Peyer's patch (tissue), 4 donors: ENCODE data around the gene MPV17.

Experiments
- POLR2A ChIP-seq, 2 donors: fragments of 450-650 bp; IDR thresholded peaks; one replicate each; pipeline ENCODE4 v1.5.1; 2017; ENCODE audit warnings: antibody characterized with exemption in 2 of 2, mild to moderate bottlenecking in 2 of 2, moderate library complexity in 2 of 2
- TF ChIP-seq, protein P1 (sequence below), 6 experiments: fragments of 450-650 bp in 4 of 6; fragments of 200-600 bp in 2 of 6; sonication (generic) in 1 of 6; IDR thresholded peaks; one replicate each; pipeline ENCODE4 v1.5.1; 2017 to 2019; ENCODE audit warnings: antibody characterized with exemption in 6 of 6, mild to moderate bottlenecking in 3 of 6, moderate library complexity in 1 of 6

DNA sequence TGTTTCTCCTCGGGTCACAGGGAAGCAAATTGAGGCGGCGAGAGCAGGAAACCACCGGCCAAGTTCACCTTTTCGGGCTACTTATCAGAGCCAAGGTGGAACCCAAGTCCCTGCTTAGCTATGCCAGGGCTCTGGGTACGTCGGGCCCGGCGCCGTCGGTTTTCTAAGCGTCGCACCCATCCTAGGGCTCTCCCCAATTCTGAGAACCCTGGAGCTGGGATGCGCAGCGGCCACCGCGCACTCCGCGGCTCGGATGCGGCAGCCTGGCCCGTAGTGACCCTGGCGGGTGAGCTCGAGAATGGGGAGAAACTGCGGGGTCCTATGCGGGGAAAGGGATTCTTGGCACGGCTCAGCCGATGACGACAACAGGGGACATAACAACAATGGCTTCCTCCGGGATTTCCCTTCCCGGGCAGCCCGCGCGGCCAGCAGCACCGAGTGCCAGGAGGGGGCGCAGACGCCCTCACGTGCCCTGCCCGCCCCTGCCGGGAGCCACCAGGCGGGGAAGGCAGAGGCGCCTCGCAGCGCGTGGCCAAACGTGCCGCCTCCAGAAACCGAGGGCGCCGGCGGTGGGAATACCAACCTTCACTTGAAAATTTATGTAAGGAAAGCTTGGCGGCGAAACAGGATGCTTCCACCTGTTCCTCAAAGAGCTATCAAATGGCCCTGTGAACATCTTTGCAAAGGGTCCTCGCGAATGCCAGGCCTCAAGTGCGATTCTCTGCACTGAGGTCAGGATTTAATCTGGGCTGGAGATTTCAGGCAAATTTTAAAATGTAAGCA is 58.0 kb downstream of the MPV17 start:
- TF ChIP-seq POLR2A (IDR thresholded peaks at IDR 0.05) = no peak
- TF ChIP-seq, protein P1, sequence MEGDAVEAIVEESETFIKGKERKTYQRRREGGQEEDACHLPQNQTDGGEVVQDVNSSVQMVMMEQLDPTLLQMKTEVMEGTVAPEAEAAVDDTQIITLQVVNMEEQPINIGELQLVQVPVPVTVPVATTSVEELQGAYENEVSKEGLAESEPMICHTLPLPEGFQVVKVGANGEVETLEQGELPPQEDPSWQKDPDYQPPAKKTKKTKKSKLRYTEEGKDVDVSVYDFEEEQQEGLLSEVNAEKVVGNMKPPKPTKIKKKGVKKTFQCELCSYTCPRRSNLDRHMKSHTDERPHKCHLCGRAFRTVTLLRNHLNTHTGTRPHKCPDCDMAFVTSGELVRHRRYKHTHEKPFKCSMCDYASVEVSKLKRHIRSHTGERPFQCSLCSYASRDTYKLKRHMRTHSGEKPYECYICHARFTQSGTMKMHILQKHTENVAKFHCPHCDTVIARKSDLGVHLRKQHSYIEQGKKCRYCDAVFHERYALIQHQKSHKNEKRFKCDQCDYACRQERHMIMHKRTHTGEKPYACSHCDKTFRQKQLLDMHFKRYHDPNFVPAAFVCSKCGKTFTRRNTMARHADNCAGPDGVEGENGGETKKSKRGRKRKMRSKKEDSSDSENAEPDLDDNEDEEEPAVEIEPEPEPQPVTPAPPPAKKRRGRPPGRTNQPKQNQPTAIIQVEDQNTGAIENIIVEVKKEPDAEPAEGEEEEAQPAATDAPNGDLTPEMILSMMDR (IDR thresholded peaks at IDR 0.05) = peak in 5 of 6 experiments; percentile 10 to 49 (median 40)
